Activated effector memory CD4-positive, alpha-beta T cell treated with Interleukin-2 at 50 U/mL for 16 hours (primary cell): Measurements from ENCODE around the gene ECE1.
"Not testable (repeated sequence)": the region's sequence is repeated elsewhere in the genome, so short reads cannot be mapped to it uniquely, and the experiment has no call there.

ENCODE experiments used
- DNase-seq: peaks from one replicate; pipeline ENCODE4 v3.0.0-alpha.2; 2020

The ECE1 gene

DNA sequence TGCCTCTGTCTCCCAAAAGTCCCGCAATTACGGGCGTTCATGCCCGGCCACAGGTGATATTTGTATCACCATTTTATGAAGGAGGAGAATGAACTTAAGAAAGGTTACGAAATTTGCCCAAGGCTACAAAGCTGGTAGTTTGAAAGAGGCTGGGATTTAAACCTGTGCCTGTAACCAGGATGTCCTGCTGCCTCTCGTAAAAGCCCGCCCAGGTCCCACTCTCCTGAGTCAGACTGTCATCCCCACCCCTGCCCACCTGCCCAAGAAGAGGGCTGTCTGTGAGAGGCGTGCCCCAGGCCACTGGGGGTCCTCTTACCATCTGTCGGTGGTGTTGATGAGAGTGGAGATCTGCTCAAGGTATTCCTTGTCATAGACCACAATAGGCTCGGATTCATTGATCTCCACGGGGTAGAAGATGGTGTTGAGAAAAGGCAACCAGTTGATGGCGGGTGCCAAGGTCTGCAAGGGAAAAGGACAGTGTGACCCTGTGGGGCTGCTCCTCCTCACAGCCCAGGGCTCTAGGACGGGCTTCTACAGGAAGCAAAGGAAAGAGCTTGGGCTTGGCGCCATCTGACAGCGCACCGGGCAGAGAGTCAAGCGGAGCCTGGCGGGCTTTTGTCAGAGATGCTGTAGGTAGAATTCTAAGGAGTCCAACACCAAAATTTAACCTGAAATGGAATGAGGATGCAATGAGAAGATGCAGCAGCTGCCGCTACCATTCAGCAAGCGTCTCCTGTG lies 43.2 kb downstream of the ECE1 start:
- no peak for DNase-seq

DNA sequence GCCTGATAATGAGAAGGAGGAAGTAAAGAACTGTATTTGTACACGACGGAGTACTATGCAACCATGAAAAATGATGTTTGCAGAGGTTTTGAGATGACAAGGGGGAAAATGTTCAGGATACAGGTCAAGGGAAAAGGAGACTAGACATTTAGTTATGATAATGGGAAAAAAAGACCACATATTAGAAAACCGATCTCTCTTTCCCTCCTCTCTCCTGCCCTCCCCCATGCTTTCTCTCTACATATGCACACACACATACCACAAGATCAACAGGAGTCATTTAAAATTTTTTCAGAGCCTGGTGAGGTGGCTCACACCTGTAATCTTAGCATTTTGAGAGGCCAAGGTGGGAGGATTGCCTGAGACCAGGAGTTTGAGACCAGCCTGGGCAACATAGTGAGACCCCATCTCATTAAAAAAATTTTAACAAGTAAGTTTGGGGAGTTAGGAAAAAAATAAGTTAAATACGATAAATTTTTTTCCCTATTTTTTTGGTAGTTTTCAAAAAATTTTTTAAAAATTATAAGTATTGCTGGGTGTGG lies 44.5 kb downstream of the ECE1 start:
- DNase-seq, result no peak

DNA sequence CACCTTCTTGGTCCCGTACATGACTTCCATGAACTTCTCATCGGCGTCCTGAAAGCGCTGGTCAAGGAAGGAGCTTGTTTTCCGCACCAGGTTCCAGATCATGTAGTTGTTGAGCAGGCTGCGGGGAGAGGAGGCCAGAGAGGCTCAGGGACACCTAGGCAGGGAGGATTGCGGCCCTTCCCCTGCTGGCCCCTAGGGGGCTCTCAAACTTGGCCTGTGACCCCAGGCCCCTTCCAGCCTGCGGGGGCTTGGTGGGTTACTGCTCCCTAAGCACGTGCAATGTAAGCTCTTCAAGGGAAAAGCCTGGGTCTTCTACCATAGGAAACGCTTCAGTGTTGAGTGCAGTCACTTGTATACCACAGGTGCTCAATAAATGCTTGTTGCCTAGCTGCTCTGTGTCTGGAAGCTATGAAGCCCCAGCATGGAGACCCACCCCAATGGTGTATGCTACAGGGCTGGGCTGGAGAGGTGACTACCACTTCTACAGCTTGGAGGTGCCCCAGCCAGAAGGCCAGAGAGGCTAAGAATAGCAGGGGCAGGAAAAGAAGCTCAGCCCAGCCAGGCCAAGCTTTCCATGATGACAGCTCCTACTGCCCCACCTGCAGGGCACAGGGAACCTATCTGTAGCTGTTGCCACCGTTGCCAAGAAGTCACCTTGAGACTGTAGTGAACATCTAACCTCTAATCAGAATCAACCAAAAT lies 45.1 kb downstream of the ECE1 start:
- no peak for DNase-seq

DNA sequence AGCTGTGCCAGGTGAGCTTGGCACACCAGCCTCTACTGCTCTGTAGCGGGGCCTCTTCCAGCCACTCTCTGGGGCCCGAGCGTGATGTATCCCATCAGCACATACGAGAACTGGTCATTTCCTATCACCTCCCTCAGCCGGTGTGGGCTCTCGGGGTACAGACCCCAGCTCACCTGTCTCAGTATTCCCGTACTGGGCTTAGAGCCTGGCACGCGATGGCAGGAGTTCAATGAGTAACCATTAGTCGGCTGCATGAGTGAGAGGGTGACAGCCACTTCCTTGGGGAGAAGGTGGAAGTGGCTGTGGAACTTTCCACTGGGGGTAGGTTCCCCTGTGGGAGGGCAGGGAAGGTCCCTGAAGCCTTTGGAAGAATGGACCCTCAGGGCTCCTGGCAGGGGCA lies 46.1 kb downstream of the ECE1 start:
- DNase-seq, result no peak

DNA sequence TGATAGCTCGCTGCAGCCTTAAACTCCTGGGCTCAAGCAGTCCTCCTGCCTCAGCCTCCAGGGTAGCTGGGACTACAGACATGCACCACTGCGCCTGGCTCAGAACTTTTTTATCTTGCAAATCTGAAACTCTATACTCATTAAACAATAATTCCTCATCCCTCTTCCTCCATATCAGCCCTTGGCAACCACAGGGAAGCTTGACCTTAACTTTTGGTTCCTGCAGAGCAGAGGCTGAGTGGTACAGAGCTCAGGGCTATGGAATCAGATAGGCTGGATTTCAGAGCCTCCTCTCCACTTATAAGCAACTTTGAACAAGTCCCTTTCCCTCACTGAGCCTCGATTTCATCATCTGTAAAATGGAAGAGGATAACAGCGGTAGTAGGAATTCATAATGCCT lies 47.4 kb downstream of the ECE1 start:
- no peak for DNase-seq

DNA sequence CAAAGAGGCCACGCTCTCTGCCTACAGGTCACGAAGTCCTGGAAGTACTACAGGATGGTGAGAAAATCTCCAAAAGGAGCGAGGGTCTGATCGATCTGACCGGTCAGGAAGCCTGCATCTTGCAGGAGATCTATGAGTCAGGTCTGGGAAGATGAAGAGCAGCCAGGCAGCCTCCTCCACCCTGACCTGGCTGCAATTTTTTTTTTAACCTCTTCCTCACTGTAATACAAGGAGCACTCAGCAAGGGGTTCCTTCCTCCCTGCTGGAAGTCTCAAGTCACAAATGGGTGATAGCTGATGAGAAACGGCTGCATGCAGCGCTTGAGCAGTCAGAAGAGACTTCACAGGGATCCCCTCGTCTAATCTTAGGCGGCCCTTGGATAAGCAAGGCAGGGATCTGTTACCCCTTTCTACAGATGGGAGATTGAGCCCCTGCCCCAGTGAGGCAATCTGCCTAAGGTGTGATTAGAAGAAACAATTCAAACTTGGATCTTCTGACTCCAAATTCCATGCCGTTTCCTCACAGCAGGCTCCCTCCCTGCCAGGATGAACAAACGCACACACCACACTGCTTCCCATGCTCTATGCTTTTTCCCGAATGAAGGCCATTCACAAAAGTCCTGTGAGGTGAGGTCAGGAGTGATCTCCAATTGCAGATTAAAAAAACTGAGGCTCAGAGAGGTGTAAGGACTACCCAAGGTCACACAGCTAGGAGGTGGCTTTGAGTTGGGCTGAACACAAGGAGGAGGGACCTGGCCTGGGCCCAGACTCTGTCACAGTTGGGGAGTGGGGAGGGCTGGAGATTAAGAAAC lies 48.3 kb downstream of the ECE1 start:
- no peak for DNase-seq

DNA sequence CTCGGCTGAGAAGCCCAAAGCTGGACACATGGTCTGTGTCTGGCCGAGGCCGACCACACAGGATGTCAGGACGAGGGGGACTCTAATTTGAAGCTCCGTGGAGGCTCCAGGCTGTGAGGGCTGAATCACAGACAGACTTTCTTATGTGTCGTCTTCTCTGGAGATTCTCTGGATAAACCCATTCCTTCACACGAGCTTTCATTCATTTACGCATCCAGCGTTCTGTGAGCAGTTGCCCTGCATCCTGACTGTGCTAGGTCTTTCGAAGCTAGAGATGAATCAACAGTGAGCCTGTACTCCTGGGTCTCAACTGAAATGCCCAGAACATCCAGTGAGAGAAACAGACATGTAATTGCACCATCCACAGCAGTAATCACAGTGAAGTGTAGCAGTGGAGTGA lies 49.6 kb downstream of the ECE1 start:
- DNase-seq, result no peak

DNA sequence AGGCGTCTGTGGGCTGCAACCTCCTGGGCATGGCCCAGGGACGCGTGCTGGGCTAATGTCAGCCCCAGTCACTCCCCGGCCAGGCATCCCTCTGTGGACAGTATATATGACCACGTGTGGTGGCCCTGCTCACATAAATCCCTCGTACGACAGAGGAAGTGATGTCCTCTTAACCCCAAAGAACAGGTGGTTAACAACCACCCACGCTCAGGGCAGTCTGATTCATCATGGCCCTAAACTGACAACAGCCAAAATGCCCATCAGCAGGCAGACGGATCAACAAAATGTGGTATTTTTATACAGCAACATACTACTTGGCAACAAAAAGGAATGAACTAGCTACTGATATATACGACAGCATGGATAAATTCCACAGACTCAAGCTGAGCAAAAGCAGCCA lies 51.0 kb downstream of the ECE1 start:
- no peak for DNase-seq

DNA sequence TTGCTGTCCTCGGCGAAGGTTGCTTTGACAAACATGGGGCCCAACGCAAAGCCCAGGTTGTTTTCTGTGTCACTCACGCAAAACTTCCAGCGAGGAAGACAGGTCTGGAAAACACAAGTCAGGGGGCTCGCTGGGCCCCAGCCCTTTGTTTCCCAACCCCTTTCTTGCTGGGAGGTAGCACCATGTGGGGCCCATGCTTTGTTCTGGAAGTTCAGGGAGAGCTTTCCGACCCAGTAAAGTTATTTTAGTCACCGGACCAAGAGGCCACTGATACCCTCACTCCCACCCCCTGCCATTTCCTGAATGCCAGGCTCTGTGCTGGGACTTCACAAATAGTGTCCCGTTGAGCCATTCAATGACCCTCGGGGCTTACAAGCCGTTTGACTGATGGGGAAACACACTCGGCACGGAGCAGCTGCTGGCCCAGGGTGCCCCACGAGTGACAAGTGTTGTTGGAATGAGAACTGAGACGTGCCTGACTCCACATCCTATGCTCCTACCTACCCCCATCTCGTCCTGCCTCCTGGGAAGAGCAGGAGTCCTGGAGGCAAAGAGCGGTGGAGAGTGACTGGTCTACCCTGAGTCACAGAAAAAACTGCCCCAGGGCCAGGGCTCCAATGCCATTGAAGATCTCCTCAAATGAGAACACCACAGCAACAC lies 52.0 kb downstream of the ECE1 start:
- DNase-seq, result no peak

DNA sequence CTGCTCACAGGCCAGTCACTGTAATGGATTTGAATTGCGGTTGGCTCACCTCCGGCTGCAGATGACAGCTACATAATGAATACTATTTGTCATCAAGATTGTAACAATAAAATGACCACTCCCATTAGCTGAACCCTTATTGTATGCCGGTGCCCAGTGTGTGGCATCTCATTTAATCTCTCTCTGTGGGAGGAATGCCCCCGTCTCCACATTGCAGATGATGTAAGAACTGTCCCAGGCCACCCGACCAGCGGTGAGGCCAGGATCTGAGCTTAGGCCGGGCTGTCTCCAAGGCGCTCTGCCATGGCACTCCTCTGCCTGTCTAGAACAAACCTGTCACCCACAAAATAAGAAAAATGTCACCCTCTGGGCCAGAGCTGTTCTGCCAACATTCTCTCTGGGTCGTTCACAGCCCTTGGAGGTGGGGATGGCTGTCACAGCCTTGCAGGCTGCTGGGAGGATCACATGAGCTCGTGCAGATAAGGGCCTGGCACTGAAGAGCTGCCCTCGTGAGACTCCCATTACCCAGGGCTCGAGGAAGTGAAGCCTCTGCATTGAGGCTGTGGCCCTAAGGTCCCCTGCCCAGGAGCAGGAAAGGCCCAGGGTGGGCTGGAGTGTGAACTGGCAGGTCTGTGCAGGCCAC lies 52.7 kb downstream of the ECE1 start:
- DNase-seq, result no peak

DNA sequence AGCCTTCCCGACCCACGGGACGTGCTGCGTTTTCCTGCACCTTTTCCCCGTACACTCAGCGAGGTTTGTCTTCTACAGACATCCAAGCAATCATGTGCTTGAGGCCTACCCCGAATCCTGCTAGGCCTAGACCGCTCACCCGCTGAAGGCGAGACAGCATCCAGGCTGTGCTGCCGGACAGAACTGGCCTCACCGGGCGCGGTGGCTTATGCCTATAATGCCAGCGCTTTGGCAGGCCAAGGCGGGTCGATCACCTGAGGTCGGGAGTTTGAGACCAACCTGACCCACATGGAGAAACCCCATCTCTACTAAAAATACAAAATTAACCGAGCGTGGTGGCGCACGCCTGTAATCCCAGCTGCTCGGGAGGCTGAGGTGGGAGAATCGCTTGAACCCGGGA lies 54.1 kb downstream of the ECE1 start:
- no peak for DNase-seq

DNA sequence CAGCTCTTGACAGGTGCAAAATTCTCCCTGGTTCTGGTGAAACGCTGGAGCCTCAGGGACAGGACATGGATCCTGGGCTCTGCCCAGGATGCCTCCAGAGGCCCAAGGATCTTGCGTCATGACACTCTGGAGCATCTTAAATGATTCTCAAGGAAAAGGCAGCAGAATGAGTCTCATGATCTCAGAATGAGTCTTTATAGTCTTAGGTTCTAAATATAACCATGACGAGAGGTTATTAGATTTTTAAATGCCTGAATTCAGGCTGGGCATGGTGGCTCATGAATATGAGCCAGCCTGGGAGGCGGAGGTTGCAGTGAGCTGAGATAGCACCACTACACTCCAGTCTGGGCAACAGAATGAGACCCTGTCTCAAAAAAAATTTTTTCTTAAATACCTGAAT lies 55.5 kb downstream of the ECE1 start:
- DNase-seq, result no peak

DNA sequence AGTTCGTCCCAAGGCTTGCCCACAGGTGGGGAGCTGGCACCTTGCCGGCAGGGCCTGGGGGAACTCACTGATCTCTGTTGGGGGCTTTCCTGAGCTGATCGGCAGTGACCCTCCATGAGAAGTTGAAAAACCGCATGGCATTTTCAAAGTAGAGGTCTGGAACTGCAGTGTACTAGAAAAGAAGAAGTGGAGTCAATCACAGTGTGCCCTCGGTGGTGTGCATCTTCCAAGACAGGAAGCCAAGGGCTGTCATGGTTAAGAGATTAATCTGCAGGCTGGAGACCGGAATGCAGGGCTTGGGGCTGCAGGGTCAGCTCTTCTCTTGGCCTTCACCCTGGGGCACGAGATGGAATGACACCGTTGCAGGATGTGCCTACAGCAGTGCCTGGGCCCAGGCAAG lies 56.8 kb downstream of the ECE1 start:
- DNase-seq, result no peak

DNA sequence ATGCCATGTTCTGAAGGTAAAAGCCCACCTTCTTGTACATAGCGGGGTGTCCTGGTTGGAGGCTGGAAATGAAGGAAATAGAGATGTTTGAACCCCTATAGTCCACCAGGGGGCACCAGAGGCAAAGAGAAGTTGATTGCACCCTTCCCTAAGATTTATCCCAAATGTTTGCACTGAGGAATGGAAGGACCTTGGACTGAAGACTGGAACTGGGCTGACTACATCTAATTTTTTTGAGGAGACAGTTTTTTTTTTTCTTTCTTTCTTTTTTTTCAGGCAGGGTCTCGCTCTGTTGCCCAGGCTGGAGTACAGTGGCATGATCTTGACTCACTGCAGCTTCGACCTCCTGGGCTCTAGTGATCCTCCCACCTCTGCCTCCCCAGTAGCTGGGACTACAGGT lies 58.2 kb downstream of the ECE1 start:
- DNase-seq, result no peak

DNA sequence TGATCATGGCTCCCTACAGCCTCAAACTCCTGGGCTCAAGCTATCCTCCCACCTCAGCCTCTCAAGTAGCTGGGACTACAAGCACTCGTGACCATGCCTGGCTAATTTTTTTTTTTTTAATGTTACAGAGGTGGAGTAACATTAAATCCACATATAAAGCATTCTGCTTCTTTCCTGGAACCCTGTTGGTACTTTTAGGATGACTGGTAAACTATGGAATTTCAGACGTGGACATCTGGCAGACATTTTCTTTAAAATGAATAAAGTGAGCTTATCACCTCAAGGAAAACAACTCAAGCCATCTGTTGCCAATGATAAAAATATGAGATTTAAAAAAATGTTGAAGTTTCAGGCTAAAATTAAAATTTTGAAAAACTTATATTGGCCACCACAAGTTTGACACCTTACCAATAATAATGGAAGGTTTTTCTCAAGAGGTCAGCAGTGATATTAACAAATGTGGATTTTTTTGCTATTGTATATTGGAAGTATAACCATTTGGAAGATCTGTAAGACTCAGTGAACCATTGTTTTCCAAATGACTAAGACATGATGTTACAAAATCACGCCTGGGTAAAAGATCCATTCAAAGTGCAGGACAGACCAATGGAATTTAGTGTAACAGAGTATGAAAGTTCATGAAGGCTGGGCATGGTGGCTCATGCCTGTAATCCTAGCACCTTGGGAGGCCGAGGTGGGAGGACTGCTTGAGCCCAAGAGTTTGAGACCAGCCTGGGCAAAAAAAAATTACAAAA lies 60.8 kb downstream of the ECE1 start:
- DNase-seq, result no peak

DNA sequence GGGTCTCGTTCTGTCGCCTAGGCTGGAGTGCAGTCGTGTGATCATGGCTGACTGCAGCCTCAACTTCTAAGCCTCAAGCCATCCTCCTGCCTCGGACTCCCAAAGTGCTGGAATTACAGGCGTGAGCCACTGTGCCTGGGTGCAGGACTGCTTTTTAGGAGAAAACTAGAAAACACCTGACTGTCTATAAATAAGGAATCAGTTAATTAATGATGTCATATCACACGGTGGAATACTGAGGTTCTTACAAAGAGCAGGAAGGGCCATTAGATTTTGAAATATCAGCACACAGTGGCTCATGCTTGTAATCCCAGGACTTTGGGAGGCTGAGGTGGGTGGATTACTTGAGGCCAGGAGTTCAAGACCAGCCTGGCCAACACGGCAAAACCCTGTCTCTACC lies 62.0 kb downstream of the ECE1 start:
- DNase-seq, result not testable (repeated sequence)

DNA sequence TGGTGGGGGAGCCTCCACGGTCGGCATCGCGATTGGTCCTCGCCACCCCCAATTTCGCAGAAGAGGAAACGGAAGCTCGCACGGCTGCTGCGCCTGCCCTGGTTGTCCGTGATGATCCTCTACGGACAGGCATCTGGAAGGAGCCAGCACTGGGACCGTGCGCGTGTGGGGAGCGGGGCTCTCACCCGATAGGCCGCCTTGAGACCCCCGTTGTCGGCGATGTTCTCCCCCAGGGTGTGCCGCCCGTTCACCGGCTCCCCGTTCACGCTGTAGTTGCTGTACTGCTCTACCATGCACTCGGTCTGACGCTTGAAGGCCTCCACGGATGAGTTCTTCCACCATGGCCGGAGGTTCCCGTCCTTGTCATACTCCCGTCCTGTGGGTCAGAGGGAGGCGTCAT lies 65.2 kb downstream of the ECE1 start:
- no peak for DNase-seq

DNA sequence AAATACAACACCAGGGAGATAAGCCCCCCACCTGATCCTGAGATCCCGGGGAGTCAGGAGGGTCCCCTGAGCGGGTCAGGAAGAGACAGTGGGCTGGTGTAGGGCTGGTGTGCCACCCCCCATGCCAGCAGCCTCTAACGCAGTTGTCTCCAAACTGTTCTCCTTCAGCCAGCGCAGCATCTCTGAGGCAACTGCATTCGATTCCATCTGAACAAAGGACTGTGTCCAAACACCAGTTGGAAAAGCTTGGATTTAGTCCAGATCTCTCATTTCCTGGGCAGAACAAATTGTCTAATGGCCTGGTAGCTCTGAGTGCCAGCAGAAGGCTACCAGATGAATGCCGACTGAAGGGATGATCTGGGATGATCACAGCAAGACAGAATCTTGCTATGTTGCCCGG lies 69.4 kb downstream of the ECE1 start:
- no peak for DNase-seq

DNA sequence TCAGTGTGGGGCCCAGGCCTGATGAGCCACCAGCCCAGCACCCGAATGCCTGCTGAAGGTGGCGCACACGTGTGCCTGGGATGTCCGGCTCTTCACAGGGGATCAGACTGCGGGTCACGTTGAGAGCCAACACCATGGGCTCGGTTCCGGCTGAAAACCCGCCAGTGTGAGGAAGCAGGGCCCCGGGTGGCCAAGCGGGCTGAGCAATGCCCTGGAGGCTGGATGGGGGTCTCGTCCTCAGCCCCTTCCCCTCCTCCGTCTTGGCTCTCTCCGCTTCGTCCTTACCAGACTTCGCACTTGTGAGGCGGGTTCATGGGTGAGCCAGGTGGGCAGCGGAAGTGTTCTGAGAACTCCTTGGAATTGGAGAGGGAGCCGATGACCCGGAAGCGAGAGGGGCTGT lies 70.6 kb downstream of the ECE1 start:
- DNase-seq, result no peak

DNA sequence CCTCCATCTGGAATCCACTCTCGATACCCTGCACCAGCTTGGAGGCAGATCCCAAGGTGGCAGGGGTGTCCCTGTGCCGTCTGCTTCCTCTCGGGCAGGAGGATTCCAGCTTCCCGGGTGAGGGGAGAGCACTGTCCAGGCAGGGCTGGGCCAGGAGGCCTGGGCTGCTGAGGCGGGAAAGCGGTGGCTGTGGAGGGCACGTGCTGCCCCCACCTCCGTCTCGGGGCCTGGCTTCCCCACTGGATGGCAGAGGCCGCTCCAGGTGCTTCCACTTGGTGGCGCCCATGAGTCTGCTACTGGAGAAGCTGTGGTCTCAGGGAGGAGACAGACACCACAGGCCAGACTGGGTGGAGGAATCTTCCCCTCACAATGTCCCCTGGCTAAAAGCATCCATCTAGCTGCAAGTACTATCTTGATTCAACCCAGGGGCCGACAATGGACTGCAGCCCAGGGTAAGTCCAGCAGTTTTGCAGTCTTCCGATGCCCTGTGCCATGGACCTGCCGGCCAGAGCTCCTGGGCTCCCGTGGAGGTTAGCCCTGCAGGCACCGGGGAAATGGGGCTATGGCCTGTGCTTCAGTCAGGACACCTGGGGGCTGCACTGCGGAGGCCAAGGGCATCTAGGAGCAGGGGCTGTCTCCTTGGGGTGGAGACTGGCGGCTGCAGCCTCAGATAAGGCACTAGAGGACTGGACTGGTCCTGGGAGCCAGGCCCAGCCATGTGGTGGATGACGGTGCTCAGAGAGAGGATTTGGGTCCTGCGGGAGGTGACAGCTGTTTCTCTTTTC lies 72.3 kb downstream of the ECE1 start:
- no peak for DNase-seq
